ENCODE results near the gene FEM1B.
A peak's percentile ranks its signal among the peaks of the same experiment; 100 is the strongest.

The FEM1B gene

DNA sequence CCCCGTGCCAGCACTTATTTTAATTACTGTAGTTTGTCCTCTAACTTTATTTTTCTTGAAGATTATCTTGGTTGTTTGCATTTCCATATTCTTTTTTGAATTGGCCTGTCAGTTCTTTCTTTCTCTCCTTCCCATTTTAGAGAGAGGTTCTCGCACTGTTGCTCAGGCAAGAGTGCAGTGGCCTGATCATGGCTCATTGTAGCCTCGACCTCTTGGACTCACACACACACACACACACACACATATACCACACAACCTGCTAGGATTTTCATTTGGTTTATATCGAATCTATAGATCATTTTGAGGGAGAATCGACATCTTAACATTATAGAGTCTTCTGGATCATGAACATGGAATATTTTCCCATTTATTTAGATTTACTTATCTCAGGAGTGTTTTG, 8.7 kb downstream of the FEM1B start:
- ATAC-seq = no peak
- Mint-ChIP-seq H3K9me3 (no peaks in the 10 kb centered on the region), H3K36me3 (ENCODE audit: low read depth) (peaks cover 49% of the 10 kb centered on the region)

DNA sequence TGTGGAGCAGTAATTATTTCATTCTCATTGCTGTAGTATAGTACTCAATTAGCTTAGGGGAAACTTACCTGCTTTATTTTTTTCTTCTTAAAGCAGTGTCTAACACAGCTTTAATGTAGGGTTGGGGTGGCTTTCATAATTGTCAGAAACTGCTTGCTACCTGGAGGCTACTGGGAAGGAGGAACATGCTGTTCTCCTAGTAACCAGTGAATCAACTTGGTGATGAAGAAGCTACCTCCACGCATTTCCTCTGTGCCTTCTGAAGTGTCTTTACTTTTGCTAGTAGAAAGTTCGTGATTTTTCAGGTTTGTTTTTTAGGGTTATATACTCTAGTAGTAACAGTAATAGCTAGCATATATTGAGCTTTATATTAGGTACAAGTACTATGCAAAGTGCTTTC, 11.5 kb downstream of the FEM1B start:
- Mint-ChIP-seq H3K9me3 (no peaks in the 10 kb centered on the region), H3K27ac (peak overlapping the region; percentile 41), H3K36me3 (ENCODE audit: low read depth) (peaks cover 56% of the 10 kb centered on the region), H3K27me3 (no peaks in the 10 kb centered on the region), H3K4me1 (peaks cover 83% of the 10 kb centered on the region), H3K4me3 (no peak overlapping the region)
- ATAC-seq (no peak), DNase-seq (no peak)

More for the DNA sequence above, 8.7 kb downstream of the FEM1B start:
- Mint-ChIP-seq H3K27ac (peak overlapping the region; percentile 23), H3K4me3 (no peak overlapping the region), H3K27me3 (no peaks in the 10 kb centered on the region), H3K4me1 (peaks cover 75% of the 10 kb centered on the region)
- DNase-seq = no peak

DNA sequence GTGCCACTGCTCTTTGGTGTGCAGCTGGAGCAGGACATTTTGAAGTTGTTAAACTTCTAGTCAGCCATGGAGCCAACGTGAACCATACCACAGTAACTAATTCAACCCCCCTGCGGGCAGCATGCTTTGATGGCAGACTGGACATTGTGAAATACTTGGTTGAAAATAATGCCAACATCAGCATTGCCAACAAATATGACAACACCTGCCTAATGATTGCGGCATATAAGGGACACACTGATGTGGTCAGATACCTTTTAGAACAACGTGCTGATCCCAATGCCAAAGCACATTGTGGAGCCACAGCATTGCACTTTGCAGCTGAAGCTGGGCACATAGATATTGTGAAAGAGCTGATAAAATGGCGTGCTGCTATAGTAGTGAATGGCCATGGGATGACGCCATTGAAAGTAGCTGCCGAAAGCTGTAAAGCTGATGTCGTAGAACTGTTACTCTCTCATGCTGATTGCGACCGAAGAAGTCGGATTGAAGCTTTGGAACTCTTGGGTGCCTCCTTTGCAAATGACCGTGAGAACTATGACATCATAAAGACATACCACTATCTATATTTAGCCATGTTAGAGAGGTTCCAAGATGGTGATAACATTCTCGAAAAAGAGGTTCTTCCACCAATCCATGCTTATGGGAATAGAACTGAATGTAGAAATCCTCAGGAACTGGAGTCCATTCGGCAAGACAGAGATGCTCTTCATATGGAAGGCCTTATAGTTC, 12.2 kb downstream of the FEM1B start:
- ATAC-seq = no peak
- Mint-ChIP-seq H3K27ac (no peak overlapping the region), H3K4me3 (no peak overlapping the region), H3K4me1 (peaks cover 79% of the 10 kb centered on the region), H3K36me3 (ENCODE audit: low read depth) (peaks cover 51% of the 10 kb centered on the region), H3K9me3 (no peaks in the 10 kb centered on the region), H3K27me3 (no peaks in the 10 kb centered on the region)
- no peak for DNase-seq

DNA sequence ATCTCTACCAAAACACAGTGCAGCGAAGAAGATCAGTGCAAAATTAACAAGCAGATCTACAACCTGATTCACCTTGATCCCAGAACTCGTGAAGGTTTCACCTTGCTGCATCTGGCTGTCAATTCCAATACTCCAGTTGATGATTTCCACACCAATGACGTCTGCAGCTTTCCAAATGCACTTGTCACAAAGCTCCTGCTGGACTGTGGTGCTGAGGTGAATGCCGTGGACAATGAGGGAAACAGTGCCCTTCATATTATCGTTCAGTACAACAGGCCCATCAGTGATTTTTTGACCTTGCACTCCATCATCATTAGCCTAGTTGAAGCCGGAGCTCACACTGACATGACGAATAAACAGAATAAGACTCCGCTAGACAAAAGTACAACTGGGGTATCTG, 13.2 kb downstream of the FEM1B start:
- peaks cover 52% of the 10 kb centered on the region for H3K36me3 Mint-ChIP-seq (ENCODE audit: low read depth)
- no peak overlapping the region for H3K4me3 Mint-ChIP-seq
- H3K4me1 Mint-ChIP-seq = peaks cover 69% of the 10 kb centered on the region
- ATAC-seq = no peak
- DNase-seq = no peak
- H3K27ac Mint-ChIP-seq = no peak overlapping the region
- H3K27me3 Mint-ChIP-seq = no peaks in the 10 kb centered on the region
- no peaks in the 10 kb centered on the region for H3K9me3 Mint-ChIP-seq

DNA sequence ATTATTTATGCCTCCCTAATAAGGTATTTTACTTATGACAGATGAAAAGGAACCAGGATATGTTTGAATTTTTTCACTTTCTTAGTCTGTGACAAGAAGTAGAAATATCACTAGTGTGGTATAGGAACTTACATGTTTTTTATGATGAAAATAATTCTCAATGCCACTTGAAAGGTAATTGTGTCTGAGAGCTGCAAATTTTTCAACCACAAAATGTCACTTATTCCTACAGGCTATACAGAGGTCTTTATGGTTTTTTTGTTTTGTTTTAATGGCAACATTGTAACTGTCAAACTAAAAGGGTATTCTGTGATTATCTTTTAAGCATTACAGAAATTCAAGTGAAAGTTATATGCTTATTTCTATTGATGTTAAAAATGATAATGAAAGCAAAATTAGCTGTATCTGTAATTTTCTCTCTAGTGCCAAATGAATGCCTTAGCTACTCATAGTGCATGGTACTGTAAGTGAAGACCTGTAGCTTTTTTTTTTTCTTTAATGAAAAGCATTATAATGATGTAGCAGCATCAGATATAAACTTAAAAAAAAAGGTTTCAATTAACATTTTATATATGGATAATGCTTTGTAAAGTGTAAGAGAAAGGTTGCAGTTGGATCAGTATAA, 14.7 kb downstream of the FEM1B start:
- Mint-ChIP-seq H3K4me1 (peaks cover 57% of the 10 kb centered on the region), H3K36me3 (ENCODE audit: low read depth) (peaks cover 46% of the 10 kb centered on the region), H3K27me3 (no peaks in the 10 kb centered on the region), H3K27ac (no peak overlapping the region), H3K9me3 (no peaks in the 10 kb centered on the region), H3K4me3 (no peak overlapping the region)
- peak; percentile 60 for ATAC-seq
- DNase-seq = no peak

DNA sequence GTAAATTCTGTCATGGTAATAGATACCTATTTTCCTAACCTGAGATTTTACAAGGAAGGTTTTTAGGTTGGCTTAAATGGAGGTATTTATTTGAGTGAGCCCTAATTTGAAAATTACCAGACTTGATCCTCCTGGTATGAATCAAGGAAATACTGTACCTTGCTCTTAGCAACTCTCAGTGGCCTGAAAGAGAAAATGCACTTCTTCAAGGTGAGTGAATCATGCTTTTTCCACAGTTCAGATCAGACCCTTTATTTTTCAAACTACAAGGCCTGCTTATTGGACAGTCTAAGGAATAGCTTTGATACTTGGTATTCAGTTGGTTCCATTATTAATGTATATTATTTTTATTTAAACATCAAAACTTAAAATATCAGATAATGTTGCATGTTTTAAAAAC, 15.4 kb downstream of the FEM1B start:
- H3K4me3 Mint-ChIP-seq = no peak overlapping the region
- peaks cover 42% of the 10 kb centered on the region for H3K36me3 Mint-ChIP-seq (ENCODE audit: low read depth)
- H3K27ac Mint-ChIP-seq = no peak overlapping the region
- ATAC-seq (peak; percentile 89), DNase-seq (no peak)
- no peaks in the 10 kb centered on the region for H3K27me3 Mint-ChIP-seq
- no peaks in the 10 kb centered on the region for H3K9me3 Mint-ChIP-seq
- peaks cover 53% of the 10 kb centered on the region for H3K4me1 Mint-ChIP-seq

DNA sequence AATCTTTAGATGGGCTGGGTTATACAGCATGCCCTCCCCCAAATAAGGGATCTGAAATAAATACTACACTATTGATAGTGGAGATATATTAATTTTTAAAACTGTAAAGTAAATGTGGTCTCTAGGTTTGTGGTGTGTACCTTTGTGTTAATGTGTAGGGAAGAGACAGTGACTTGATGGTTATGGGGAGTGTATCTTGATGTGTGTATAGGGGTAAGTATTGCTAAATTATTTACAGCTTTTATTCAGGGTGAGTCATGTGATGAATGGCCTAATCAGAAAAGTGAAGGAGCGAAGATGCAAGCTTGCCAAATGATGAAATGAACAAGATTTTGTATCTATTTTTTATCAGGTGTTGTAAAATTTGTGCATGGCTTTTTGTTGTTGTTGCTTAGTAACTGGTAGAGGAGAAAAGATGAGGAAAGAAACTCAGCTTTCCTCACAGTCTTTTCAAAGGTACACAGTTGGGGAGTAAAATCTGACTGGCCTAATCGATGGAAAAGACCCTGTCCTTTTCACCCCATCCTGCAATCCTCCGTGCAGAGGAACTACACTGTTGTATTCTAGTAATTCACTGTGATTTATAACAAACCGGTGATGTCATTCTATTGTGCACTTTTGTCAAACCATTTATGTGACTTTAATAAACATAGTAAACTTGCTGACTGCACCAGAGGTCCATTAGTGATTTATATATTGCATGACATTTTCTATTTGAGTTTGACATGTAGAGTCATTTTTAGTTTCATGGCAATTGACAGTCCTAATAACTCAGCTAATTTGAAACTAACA, 17.7 kb downstream of the FEM1B start:
- H3K27me3 Mint-ChIP-seq = no peaks in the 10 kb centered on the region
- peaks cover 55% of the 10 kb centered on the region for H3K4me1 Mint-ChIP-seq
- no peak overlapping the region for H3K27ac Mint-ChIP-seq
- peaks cover 26% of the 10 kb centered on the region for H3K36me3 Mint-ChIP-seq (ENCODE audit: low read depth)
- no peaks in the 10 kb centered on the region for H3K9me3 Mint-ChIP-seq
- DNase-seq (no peak), ATAC-seq (no peak)
- no peak overlapping the region for H3K4me3 Mint-ChIP-seq

DNA sequence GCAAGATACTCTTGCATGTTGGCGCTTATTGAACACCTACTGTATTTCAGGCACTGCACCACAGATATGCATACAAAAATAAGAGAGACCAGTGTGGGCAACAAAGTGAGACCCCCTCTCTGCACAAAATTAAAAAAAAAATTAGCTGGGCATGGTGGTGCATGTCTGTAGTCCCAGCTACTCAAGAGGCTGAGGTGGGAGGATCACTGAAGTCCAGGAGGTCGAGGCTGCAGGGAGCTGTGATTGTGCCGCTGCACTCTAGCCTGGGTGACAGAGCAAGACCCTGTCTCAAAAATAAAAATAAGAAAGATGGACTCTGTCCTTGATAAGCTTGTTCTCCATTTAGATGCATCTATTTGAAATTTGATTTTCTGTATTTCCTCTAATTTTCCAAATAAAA, 20.8 kb downstream of the FEM1B start:
- Mint-ChIP-seq H3K9me3 (no peaks in the 10 kb centered on the region), H3K27me3 (no peaks in the 10 kb centered on the region), H3K27ac (peak overlapping the region; percentile 74), H3K4me3 (peak overlapping the region; percentile 73), H3K4me1 (peaks cover 31% of the 10 kb centered on the region), H3K36me3 (ENCODE audit: low read depth) (peaks cover 11% of the 10 kb centered on the region)
- DNase-seq (no peak), ATAC-seq (no peak)

DNA sequence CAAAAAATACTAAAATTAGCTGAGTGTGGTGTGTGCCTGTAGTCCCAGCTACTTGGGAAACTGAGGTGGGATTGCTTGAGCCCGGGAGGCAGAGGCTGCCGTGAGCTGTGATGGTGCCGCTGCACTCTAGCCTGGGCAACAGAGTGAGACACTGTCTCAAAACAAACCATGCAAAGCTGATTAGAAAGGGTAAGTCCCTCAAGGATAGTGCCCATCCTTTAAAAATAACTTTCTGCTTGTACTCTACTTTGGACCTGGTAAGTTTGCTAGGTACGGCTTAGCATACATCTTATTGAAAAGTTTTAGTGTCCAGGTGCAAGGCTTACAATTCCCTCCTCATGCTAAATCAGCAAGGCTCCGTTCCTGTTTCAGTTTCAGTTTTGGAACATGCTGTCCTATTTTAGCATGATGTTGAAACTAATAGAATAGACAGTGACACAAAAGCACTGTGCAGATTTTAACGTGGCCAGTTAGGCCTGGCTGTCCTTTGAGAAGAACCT, 21.4 kb downstream of the FEM1B start:
- H3K27ac Mint-ChIP-seq = peak overlapping the region; percentile 74
- no peaks in the 10 kb centered on the region for H3K9me3 Mint-ChIP-seq
- H3K27me3 Mint-ChIP-seq = no peaks in the 10 kb centered on the region
- ATAC-seq = peak; percentile 77
- peaks cover 26% of the 10 kb centered on the region for H3K4me1 Mint-ChIP-seq
- H3K4me3 Mint-ChIP-seq = peak overlapping the region; percentile 73
- H3K36me3 Mint-ChIP-seq (ENCODE audit: low read depth) = peaks cover 10% of the 10 kb centered on the region
- no peak for DNase-seq

DNA sequence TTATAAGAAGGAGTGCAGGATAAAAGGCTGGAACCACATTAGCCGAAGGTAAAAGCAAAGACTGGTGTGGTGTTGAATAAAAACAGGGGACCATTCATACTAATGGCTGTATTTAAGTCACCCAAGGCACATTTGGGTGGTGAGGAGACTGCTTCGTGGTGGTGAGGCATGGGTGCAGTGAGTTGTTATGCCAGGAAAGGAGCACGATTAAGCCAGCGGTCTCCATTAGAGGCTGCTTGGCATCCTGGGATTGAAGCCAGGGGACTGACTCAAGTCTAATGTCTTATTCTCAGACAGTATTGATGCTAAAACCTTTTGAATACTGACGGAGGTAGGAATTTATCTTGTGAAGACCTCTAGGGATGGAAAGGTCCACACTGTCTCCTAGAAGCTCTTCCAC, 21.9 kb downstream of the FEM1B start:
- peak overlapping the region; percentile 74 for H3K27ac Mint-ChIP-seq
- H3K9me3 Mint-ChIP-seq = no peaks in the 10 kb centered on the region
- H3K4me3 Mint-ChIP-seq = peak overlapping the region; percentile 73
- peaks cover 10% of the 10 kb centered on the region for H3K36me3 Mint-ChIP-seq (ENCODE audit: low read depth)
- no peaks in the 10 kb centered on the region for H3K27me3 Mint-ChIP-seq
- H3K4me1 Mint-ChIP-seq = peaks cover 25% of the 10 kb centered on the region
- DNase-seq (no peak), ATAC-seq (no peak)

DNA sequence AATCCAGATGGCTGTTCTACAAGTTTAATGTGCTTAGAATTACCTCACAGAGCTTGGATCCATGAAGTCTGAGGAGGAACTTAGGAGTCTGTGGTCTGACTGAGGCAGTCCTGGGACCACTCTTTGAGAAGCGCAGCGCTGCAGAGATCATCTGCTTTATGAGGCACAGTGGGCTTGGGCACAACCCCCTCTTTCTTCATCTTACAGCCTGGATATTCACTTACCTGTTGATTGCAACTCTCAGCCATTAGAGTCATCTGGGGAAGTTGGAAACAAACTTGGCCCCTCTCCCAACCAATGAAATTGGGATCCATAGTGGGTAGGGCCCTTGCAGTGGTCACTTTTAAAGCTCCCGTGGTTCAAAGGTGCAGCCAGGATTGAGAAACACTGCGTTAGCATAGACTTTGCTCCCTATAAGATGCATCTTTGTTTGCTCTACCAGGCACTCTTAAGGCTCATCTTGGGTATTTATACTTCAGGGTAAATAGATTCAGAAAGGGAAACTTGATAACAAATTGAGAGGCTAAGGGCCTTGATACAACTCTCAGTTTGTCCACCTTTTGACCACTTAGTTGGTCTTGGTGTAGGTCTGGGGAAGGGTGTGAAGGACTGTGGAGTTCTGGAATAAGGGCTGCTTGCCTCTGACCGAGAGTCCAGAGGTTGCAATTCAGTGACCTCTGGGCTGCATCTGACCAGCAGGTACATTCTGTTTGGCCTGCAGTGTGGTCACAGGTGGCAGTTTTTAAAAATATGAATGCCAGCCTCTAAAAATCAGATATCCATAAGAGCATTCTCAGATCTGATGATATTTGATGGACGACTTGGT, 22.8 kb downstream of the FEM1B start:
- H3K4me3 Mint-ChIP-seq = no peak overlapping the region
- no peaks in the 10 kb centered on the region for H3K27me3 Mint-ChIP-seq
- peaks cover 25% of the 10 kb centered on the region for H3K4me1 Mint-ChIP-seq
- ATAC-seq (no peak), DNase-seq (no peak)
- no peaks in the 10 kb centered on the region for H3K9me3 Mint-ChIP-seq
- no peak overlapping the region for H3K27ac Mint-ChIP-seq
- peaks cover 6% of the 10 kb centered on the region for H3K36me3 Mint-ChIP-seq (ENCODE audit: low read depth)

DNA sequence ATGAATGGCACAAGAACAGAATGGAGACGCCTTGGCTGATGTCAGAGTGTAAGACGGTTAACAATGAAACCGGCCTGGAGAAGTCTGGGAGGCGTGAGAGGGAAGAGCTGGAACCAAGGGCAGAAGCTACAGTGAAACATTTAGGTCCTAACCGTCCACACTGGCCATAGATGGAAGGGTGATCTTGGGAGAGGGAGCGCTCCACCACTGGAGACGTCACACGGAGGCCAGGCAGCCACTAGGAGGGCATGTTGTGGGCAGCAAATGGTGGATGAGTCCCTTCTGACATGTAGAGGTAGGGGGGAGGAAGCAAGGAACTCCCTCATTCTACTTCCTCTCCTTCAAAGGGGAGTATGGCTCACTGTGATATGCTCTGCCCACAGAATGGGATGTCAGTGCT, 23.8 kb downstream of the FEM1B start:
- no peak for DNase-seq
- no peaks in the 10 kb centered on the region for H3K27me3 Mint-ChIP-seq
- H3K9me3 Mint-ChIP-seq = no peaks in the 10 kb centered on the region
- no peak overlapping the region for H3K4me3 Mint-ChIP-seq
- no peak overlapping the region for H3K27ac Mint-ChIP-seq
- peaks cover 28% of the 10 kb centered on the region for H3K4me1 Mint-ChIP-seq
- H3K36me3 Mint-ChIP-seq (ENCODE audit: low read depth) = peaks cover 1% of the 10 kb centered on the region
- ATAC-seq = no peak

DNA sequence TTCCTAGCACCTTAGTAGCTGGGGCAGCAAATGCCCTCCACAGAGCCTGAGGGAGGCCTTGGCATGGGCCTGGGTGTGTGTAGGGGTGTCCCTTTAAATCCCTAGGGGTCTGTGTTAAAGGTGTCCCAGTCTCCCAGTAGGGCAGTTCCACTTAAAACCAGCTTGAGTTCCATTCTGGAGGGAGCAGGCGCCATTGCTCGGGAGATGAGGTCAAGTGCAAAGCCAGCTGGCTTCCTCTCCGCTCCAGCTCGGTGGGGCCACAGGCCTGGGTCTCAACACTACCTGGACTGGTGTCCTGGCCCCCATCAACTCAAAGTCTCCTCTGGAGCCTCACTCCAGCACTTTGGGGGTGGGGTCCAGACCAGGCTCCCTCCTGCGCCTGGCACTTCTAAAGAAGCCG, 25.2 kb downstream of the FEM1B start:
- Mint-ChIP-seq H3K9me3 (no peaks in the 10 kb centered on the region), H3K36me3 (ENCODE audit: low read depth) (no peaks in the 10 kb centered on the region), H3K4me3 (no peak overlapping the region), H3K4me1 (peaks cover 32% of the 10 kb centered on the region), H3K27ac (no peak overlapping the region), H3K27me3 (no peaks in the 10 kb centered on the region)
- ATAC-seq (no peak), DNase-seq (no peak)

DNA sequence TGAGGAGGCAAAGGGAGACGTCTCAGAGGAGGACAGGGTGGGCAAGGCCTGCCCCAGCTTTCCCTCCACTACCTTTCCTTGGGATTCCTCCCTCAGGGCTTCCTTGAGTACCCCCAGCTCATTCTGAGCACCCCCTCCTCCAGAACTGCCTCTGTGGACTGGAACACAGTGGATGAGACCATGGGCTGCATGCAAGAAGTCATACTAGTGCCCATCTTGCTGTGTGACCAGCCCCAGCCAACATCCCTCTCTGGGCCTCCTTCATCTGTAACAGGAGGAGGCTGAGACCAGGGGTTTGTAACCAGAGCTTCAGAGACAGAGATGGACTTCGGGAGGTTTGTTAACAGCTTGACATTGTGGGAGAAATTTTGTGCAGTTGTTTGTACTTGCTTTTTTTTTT, 25.6 kb downstream of the FEM1B start:
- Mint-ChIP-seq H3K9me3 (no peaks in the 10 kb centered on the region), H3K4me3 (no peak overlapping the region), H3K4me1 (peaks cover 28% of the 10 kb centered on the region), H3K36me3 (ENCODE audit: low read depth) (no peaks in the 10 kb centered on the region), H3K27ac (no peak overlapping the region), H3K27me3 (no peaks in the 10 kb centered on the region)
- ATAC-seq (no peak), DNase-seq (no peak)

Measured in activated naive CD8-positive, alpha-beta T cell treated with anti-CD3 and anti-CD28 coated beads, Interleukin-2, amount 50 U/mL, for 24 hours (primary cell).